ENCODE results near the gene PTPRCAP.
"Not testable (repeated sequence)": the region's sequence is repeated elsewhere in the genome, so short reads cannot be mapped to it uniquely, and the experiment has no call there.

The PTPRCAP gene, protein sequence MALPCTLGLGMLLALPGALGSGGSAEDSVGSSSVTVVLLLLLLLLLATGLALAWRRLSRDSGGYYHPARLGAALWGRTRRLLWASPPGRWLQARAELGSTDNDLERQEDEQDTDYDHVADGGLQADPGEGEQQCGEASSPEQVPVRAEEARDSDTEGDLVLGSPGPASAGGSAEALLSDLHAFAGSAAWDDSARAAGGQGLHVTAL
- total RNA-seq, result 0 reads per million in 2 donors

DNA sequence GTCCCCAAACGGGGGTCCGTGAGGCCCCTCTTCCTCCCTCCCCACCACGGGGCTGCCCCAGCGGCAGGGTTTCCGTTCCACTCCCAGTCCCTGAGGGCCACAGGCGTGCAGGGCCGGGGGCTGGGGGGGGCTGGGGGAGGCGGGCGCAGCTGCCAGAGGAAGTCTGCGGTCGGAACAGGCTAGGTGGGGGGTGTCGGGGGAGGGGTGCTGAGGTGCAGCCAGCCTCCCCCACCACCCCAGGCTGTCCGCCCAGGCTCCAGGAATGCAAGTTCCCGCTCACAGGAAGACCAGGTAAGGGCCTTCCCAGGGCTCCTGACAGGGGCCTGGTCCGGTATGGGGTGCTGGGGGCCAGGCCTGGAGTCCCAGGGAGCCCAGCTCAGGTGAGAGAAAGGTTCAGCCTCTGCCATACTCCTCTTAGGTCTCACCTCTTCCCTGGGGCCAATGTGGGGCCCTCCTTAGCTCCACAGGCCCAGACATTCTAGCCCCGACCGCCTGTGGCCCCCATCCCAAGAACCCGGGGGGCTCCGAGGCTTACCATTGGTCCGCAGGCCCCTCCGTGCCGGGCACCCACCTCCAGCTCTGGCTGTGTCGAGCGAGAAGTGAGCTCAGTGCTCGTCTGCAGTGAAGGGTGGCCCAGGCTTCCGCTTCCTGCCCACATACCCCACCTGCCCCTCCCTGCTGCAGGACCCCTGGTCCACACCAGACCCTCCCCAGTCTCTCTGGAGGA is at the start of gene PTPRCAP:
PTPRCAP (minus strand) TSS at position 601 of the 727 bp plus-strand sequence; CDS start at position 538, 63 bp downstream.
- DNase-seq, result peak; percentile 72

DNA sequence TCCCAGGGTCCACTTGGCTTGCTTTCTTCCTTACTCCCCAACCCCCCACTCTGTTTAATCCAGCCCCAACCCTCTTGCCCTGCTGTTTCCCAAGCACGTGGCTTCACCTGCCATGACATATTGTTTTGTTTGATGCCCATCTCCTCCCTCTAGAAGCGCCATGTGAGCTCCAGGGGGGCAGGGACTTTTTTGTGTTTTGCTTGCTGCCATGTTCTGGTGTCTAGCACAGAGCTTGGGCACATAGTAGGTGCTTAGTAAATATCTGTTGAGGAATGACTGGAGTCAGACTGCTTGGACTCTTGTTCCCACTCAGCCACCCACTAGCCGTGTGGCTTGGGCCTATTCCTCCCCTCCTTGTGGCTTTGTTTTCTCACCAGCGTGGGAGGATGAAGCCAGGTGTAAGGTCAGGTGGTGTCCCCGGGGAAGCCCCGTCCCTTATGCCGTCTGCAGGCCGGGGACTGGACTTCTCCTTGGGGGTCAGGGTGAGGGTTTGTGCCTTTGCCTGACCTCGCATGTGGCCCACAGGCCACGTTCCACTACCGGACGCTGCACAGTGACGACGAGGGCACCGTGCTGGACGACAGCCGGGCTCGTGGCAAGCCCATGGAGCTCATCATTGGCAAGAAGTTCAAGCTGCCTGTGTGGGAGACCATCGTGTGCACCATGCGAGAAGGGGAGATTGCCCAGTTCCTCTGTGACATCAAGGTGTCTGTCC is 49.2 kb upstream of the PTPRCAP start:
- no peak for DNase-seq

DNA sequence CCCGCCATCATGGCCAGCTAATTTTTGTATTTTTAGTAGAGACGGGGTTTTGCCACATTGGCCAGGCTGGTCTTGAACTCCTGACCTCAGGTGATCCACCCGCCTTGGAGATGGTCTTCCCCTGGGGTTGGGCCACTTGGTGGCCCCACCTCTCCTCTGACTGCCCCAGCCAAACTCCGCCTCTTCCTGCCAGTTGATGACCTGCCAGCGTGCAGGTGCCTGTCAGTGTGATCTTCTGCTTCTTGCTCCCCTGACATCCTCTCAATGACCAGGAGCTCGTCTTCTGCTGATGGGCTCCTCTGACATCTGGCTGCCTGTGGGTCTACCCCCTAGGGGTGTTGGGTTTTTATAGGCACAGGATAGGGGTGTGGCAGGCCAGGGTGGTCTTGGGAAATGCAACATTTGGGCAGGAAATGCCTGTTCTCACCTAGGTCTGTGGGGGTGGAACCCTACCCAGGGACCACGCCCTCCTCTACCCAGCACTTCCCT is 48.4 kb upstream of the PTPRCAP start:
- DNase-seq, result not testable (repeated sequence)

DNA sequence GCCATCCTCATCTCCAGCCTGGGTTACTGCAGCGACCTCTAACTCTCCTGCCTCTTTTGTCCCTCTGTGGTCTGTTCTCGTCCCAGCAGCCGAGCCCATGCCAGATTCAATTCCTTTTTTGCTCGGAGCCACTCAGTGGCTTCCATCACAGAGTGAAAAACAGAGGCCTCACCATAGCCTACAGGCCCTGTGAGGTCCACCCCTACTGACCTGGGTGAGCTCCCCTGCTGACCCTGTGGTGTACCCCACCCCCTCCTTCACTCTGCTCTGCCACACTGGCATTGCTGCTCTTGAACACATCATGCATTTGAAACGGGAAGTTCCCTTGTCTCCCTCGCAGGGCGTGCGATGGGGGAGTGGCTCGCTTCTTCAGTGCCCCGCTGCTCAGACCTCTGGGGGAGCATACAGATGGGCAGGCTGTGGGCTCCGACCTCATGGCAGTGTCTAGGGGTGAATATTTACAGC is 47.4 kb upstream of the PTPRCAP start:
- DNase-seq, result no peak

DNA sequence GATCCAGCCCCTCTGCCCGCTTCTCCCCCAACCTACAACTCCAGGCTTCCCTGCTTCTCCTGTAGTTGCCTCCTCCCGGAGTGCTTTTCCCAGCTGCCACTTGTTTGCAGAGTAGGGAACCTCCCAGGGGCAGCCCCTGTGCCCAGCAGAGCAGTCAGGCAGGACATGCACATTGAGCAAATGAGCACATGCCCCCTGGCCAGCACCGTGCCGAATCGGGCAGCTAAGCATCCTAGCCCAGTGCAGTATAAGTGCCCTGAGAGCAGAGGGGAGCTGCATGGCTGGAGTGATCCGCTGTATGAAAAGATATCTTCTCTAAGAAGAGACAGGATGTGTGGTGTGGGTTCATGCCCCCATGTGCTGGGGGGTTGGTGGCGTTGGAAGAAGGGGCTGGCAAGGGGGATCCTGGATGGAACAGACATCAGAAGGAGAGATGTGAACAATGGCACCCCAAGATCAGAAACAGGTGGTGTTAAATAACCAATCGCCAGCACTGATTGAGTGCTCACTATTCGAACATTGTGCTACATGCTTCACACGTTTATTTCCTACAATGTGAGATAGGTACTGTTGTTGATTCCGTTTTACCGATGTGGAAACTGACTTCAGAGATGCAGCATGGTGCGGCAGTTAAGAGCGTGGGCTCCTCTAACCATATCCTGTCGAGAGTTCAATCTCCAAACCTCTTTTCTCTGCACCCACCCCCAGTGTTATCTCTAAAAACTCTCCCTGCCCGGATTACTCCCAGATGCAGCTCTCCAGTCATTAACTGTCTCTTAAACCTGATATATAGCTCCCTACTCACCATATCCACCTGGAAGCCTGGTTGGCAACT is 46.6 kb upstream of the PTPRCAP start:
- DNase-seq, result no peak

DNA sequence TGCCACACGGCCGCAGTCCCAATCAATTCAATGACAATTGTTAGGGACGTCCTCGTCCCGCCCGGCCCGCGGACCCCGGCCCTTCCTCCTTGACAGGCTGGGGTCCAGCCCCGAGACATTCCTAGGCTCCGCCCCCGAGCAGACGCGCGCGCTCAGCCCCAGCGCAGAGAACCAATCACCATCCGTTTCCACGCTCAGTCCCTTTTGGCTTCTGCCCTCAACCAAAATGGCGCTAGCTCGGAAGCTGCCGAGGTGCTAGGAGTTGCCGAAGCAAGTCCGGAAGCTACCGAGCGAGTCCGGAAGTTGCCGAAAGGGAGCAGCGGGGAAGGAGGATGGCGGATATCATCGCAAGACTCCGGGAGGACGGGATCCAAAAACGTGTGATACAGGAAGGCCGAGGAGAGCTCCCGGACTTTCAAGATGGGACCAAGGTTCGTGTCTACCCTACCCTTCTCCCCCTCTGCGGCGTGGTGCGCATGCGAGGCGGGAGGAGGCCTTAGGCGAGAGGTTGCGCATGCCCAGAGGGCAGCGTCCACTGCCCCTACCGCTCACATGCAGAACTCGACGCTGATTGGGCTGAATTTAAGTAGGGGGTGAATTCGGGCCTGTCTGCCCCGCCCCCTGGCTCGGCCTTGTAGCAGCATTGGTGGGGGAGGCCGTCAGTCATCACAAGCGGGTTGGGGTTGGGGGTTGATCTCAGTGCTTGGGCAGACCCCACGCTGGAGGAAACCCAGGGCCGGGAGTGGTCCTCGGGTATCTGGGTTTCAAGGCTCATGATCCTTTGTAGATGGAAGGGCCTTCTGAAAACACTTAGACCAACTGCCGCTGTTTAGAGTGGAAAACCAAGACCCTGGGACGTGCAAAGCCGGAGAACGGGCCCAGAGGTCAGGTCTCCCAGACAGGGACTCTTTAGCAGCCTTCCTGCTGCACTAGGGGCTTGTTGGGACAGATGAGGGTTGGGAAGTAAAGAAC is 45.6 kb upstream of the PTPRCAP start, which contains the start of gene AIP:
AIP (plus strand) TSS at position 200 of the 972 bp plus-strand sequence; CDS start at position 333, 133 bp downstream.
- DNase-seq, result peak; percentile 71

DNA sequence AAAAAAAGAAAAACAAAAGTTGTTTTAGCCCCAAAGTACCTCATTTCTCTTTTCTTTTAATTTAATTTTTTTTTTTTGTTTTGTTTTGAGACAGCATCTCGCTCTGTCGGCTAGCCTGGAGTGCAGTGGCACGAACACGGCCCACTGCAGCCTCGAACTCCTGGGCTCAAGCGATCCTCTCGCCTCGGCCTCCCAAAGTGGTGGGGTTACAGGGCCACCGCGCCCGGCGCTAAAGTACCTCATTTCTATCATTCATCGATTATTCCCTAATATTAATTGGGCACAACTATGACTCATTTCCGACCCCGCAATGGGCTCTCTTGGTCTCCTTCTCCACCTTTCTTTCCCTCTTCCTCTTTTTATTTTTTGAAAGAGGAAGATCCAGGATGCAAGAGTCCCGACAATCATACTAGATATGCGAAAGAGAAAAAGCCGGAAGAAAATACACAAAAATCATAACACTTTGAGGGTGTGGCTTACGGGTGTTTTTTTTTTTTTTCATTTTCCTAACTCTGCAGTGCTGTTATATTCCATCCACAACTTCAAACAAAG is 44.9 kb upstream of the PTPRCAP start:
- no peak for DNase-seq

DNA sequence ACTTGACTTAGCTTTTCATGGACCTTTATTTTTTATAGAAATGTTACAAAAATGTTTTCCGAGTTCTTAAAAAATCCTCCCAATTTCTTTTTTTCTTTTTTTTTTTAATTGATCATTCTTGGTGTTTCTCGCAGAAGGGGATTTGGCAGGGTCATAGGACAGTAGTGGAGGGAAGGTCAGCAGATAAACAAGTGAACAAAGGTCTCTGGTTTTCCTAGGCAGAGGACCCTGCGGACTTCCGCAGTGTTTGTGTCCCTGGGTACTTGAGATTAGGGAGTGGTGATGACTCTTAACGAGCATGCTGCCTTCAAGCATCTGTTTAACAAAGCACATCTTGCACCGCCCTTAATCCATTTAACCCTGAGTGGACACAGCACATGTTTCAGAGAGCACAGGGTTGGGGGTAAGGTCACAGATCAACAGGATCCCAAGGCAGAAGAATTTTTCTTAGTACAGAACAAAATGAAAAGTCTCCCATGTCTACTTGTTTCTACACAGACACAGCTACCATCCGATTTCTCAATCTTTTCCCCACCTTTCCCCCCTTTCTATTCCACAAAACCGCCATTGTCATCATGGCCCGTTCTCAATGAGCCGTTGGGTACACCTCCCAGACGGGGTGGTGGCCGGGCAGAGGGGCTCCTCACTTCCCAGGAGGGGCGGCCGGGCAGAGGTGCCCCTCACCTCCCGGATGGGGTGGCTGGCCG is 40.0 kb upstream of the PTPRCAP start:
- not testable (repeated sequence) for DNase-seq

DNA sequence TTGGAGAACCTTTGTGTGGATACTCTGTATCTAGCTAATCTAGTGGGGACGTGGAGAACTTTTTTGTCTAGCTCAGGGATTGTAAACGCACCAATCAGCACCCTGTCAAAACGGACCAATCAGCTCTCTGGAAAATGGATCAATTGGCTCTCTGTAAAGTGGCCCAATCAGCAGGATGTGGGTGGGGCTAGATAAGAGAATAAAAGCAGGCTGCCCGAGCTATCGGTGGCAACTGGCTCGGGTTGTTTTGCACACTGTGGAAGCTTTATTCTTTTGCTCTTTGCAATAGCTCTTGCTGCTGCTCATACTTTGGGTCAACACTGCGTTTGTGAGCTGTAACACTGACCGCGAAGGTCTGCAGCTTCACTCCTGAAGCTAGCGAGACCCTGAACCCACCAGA is 39.2 kb upstream of the PTPRCAP start:
- DNase-seq, result not testable (repeated sequence)

DNA sequence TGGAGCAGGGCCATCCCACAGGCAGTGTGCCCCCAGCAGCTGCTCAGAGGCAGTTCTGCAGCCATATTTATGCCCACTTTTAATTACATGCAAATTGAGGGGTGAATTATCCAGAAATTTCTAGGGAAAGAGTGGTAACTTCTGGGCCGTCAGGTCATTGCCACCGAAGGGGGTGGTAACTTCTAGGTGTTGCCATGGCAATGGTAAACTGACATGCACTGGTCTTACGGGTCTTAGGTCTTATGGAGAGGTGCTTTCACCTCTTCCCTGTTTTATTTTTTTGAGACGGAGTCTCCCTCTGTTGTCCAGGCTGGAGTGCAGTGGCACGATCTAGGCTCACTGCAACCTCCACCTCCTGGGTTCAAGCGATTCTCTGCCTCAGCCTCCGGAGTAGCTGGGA is 35.4 kb upstream of the PTPRCAP start:
- DNase-seq, result no peak

DNA sequence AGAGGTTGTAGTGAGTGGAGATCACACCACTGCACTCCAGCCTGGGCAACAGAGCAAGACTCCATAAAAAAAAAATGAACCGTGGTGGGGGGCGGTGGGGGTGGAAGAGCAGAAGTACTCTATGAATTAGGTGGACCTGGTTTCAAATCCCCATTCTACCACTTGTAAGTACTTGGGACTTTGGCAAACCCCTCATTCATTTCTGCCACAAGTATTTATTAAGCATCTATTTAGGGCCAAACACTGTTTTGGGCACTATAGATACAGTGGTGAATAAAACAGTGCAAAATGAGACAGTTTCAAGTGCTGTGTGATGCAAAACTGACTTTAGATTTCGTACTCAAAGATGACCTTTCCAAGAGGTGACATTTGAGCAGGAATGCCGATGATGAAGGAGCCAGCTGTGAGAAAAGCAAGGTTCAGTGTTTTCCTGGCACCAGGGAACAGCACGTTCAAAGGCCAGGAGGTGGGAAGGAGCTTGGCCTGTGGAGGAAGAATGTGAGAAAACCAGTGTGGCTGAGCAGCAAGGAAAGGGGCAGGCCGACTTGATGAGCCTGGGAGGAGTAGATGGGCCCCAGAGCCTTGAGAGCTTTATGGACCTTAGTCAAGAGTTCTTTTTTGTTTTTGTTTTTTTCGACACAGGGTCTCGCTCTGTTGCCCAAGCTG is 33.0 kb upstream of the PTPRCAP start:
- no peak for DNase-seq

DNA sequence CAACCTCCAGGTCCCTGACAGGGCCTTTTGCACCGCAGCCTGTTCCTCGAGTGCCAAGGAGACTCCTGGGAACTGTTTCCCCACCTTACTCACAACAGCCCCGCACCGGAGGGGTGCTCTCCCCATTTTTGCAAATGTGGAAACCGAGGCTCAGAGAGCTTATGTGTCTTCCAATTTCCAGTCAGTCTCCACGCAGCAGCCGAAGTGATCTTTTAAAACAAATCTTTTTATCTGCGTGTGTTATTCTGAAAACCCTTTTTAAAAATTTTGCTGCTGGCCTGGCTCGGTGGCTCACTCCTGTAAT is 32.0 kb upstream of the PTPRCAP start:
- DNase-seq, result no peak

DNA sequence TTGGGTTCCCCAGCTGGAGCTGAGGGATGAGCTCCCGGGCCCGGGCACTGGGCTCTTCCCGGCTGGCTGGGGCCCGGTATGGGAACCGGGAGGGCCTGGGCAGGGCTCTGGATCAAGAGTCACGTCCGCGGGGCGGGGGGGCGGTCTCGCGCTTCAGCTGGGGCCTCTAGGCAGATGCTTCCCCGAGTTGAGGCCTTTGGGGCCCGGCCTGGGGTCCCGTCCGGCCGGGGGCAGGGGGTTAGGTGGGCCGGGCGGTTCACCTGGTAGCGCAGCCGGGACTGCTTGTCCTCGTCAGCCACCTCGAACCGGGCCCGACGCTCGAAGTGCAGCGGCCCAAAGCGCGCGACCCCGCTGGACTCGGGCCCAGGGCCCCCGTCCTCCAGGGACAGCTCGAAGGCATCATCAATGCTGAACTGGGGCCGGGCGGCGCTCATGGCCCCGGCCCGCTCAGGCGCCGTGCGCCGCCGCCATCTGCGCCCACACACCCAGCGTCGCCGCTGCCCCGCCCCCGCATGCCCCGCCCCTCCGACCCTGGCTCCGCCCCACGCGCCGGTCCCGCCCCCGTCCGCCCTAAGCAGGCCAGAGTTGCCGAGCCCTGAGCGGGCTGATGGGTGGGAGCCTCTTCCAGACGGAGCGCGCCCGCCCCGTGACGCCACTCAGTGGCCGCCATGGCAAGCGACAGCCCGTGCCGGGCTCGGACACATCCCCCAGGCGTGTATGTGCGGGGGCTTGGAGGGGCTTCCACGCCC is 31.5 kb upstream of the PTPRCAP start, which contains the start of gene TMEM134:
TMEM134 (minus strand) TSS at position 493 of the 749 bp plus-strand sequence; CDS start at position 434, 59 bp downstream.
- peak; percentile 92 for DNase-seq

DNA sequence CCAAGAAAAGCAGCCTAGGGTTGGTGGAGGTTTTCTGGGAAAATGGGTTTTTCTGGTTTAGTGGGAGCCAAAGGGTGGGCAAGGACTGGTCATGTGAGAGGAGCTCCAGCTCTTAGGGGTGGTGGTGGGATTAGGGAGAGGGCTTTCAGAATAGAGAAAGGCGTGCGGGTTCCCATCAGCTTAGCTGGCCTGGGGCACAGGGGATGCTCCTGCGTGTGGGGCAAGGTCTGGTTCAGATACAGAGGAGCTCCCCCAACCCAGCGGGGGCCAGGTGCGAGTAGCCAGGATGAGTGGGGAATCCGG is 30.9 kb upstream of the PTPRCAP start:
- DNase-seq, result no peak

DNA sequence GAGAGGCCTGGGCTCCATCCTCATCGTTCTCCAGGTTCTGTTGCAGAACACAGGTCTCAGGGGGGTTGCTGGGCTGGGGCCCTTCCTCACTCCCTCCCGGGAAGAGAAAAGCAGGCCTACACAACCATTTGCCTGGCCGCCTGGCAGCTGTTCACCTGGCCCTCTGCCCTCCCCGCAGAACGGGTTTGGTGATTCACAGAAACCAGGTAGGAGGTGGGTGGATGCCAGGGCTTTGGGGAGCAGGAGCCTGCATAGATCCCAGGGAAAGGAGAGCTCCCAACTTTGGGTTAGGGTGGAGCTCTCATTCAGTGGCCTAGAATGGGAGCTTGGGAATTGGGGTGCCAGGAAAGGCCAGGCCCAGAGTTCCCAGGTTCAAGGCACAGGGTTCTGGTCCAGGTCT is 30.6 kb upstream of the PTPRCAP start:
- DNase-seq, result no peak

DNA sequence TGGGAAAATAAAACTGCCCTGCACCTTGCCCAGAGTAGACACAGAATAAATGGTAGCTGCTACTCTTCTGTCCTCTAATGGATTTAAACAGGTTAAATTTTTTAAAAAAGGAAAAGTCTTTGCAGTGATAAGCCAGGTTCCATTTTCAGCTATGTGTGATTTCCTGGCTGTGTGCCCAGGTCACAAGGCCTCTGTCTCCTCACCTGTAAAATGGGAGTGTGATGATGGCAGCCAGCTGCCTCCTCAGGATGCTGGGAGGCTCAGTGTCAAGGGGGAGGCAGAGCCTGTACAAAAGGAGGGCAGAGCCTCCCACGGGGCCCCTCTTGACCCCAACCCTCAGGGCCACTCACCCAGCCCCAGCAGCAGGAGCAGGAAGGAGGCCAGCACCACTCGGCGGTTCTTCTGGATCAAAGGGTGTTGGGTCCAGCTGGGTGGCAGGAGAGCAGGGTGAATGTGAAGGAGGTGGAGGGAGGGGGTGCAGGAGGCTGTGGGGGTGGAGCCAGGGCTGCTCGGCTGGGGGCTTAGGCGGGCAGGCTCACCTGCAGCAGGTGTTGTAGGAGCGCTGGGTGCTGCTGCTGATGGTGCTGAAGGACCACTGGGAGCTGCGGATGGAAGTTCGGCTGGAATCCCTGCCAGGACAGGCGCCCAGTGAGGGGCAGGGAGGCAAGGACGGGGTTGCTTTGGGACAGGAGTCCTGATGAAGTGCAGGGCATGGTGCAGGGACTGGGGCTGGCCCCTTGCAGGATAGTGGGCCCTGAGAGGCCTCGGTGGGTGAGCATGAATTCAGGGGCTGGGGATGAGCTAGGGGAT is 29.7 kb upstream of the PTPRCAP start:
- DNase-seq, result no peak

DNA sequence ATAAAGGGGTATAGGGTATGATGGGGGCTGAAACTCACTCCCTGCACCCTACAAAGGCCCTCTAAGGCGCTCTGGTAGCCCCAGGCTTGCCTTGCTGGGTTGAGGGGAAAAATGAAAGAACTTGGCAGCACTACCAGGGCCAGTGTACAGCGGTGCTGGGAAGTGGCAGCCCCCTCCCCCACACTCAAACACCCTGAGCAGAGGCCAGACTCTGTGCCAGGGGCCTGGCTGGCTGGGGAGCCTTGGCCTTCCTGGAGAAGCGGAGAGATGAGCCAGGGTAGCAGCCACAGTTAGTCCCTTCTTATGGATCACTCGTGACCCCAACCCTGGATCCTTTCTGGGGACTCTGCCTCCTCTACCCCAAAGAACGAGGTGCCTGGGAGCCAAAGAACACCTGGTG is 28.9 kb upstream of the PTPRCAP start:
- DNase-seq, result no peak

DNA sequence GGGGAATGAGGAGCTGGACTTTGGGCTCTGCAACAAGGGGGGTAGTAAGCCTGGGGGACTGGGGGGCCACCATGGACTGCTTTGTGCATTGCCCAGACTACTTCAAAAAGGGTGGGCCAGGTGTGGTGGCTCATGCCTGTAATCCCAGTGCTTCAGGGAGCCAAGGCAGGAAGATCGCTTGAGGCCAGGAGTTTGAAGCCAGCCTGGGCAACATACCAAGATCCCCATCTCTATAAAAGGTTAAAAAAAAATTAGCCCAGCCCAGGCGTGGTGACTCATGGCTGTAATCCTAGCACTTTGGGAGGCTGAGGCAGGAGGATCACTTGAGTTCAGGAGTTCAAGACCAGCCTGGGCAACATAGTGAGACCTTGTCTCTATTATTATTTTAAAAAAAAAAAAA is 28.0 kb upstream of the PTPRCAP start:
- not testable (repeated sequence) for DNase-seq
